ENCODE results near the gene SERINC4.

SERINC4 gene

GRCh38 chr15:43795197-43795596 lies 4.8 kb downstream of the SERINC4 start:
- Histone ChIP-seq H3K9ac (ENCODE audit: insufficient read length, low read depth) (no peak overlapping the region), H3K4me3 (ENCODE audit: insufficient read length, low read depth) (no peak overlapping the region), H3K36me3 (ENCODE audit: insufficient read depth, insufficient read length, low read length) (peaks cover 63% of the 10 kb centered on the region), H3K4me1 (ENCODE audit: insufficient read depth, insufficient read length) (peaks cover 9% of the 10 kb centered on the region), H3K9me3 (ENCODE audit: insufficient read depth, low read length) (no peaks in the 10 kb centered on the region), H3K27me3 (ENCODE audit: insufficient read depth, insufficient read length) (no peaks in the 10 kb centered on the region)
- DNase-seq (ENCODE audit: low read depth, low spot score): no peak
- TF ChIP-seq ZNF274 (IDR thresholded peaks at IDR 0.05; ENCODE audit: low read depth, low read length) (no peak), YY1 (IDR thresholded peaks at IDR 0.05; ENCODE audit: insufficient read depth, insufficient read length) (no peak), SUZ12 (IDR thresholded peaks at IDR 0.05; ENCODE audit: extremely low read depth, insufficient read depth, insufficient read length) (no peak)

DNA sequence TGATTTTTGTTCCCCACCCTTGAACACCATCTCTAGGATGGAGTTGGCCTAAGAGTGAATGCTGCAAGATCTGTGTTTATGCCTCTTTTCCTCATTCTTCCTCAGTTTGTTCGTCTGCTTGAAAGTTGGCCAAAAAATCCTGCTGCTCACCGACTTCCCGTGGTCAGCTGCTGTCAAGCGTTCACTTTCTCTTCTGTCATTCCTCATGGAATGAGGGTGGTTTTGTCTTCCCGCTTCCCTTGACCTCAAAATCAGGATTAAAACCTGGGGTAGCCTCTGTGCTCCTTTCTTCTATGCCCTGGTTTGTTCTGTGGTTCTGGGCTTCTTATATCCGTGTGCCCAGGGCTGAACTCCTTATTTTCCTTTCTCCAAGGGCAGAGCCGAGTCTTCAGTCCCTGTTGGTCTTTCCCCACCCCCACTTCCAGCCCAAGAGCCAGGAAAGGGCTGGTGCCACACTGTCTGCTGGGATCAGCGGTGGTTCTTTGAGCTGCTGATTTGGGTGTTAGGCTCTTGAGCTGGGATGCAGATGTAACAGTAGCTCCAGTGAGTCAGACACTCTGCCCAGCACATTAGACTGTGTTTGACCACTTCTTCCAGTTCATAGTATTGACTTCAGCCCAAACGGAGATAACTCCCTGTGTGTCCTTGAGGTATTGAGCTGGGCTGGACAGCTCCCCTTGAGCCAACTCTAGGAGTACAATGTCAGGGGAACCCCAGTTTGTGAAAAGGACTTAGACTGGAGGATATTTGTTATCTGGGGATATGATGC lies 5.6 kb downstream of the SERINC4 start:
- TF ChIP-seq SUZ12 (IDR thresholded peaks at IDR 0.05; ENCODE audit: extremely low read depth, insufficient read depth, insufficient read length) (no peak), YY1 (IDR thresholded peaks at IDR 0.05; ENCODE audit: insufficient read depth, insufficient read length) (no peak), ZNF274 (IDR thresholded peaks at IDR 0.05; ENCODE audit: low read depth, low read length) (no peak)
- peaks cover 56% of the 10 kb centered on the region for H3K36me3 ChIP-seq (ENCODE audit: insufficient read depth, insufficient read length, low read length)
- no peaks in the 10 kb centered on the region for H3K9me3 ChIP-seq (ENCODE audit: insufficient read depth, low read length)
- no peak overlapping the region for H3K9ac ChIP-seq (ENCODE audit: insufficient read length, low read depth)
- no peak for DNase-seq (ENCODE audit: low read depth, low spot score)
- H3K4me1 ChIP-seq (ENCODE audit: insufficient read depth, insufficient read length): peaks cover 9% of the 10 kb centered on the region
- H3K27me3 ChIP-seq (ENCODE audit: insufficient read depth, insufficient read length): no peaks in the 10 kb centered on the region
- peak overlapping the region; percentile 8 for H3K4me3 ChIP-seq (ENCODE audit: insufficient read length, low read depth)

GRCh38 chr15:43793647-43794046 lies 6.4 kb downstream of the SERINC4 start:
- peak overlapping the region; percentile 92 for H3K4me3 ChIP-seq (ENCODE audit: insufficient read length, low read depth)

DNA sequence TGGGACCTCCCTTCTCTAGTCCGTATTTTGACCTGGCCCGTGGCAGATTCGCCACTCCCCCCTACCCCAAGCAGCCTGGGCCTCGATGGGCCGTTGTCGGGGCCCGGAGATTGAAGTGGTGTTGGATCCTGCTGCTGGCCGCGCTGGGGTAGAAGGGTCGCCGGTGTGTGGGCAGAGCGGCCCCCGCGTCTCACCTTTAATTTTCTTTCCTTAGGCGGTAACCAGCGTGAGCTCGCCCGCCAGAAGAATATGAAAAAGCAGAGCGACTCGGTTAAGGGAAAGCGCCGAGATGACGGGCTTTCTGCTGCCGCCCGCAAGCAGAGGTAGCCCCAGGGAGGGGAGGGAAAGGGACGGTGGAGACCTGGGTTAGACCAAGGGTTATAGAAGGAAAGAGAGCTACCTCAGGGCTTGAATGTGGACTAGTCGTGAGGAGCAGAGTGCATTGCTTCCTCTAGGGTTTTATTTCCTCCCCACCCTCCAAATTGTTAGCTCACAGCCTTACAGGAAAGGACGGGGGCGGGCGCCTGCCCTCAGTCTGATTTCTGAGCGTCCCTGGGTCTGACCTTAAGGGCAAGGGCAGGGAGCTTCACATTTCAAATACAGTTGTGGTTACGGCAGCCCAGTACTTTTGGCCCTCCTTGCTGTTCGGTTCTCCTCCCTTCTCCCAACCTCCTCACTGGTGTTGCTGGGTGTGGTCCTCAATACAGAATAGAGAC lies 7.1 kb downstream of the SERINC4 start:
- Histone ChIP-seq H3K9ac (ENCODE audit: insufficient read length, low read depth) (peak overlapping the region; percentile 97), H3K27me3 (ENCODE audit: insufficient read depth, insufficient read length) (no peaks in the 10 kb centered on the region), H3K4me1 (ENCODE audit: insufficient read depth, insufficient read length) (peaks cover 9% of the 10 kb centered on the region), H3K36me3 (ENCODE audit: insufficient read depth, insufficient read length, low read length) (peaks cover 45% of the 10 kb centered on the region), H3K4me3 (ENCODE audit: insufficient read length, low read depth) (peak overlapping the region; percentile 92), H3K9me3 (ENCODE audit: insufficient read depth, low read length) (no peaks in the 10 kb centered on the region)
- TF ChIP-seq SUZ12 (IDR thresholded peaks at IDR 0.05; ENCODE audit: extremely low read depth, insufficient read depth, insufficient read length): no peak
- TF ChIP-seq ZNF274 (IDR thresholded peaks at IDR 0.05; ENCODE audit: low read depth, low read length): no peak
- TF ChIP-seq YY1 (IDR thresholded peaks at IDR 0.05; ENCODE audit: insufficient read depth, insufficient read length): no peak
- DNase-seq (ENCODE audit: low read depth, low spot score): no peak

More at GRCh38 chr15:43793647-43794046, 6.4 kb downstream of the SERINC4 start:
- no peak for DNase-seq (ENCODE audit: low read depth, low spot score)
- H3K36me3 ChIP-seq (ENCODE audit: insufficient read depth, insufficient read length, low read length): peaks cover 48% of the 10 kb centered on the region
- H3K9ac ChIP-seq (ENCODE audit: insufficient read length, low read depth): peak overlapping the region; percentile 97
- TF ChIP-seq ZNF274 (IDR thresholded peaks at IDR 0.05; ENCODE audit: low read depth, low read length) (no peak), YY1 (IDR thresholded peaks at IDR 0.05; ENCODE audit: insufficient read depth, insufficient read length) (no peak), SUZ12 (IDR thresholded peaks at IDR 0.05; ENCODE audit: extremely low read depth, insufficient read depth, insufficient read length) (no peak)
- H3K27me3 ChIP-seq (ENCODE audit: insufficient read depth, insufficient read length): no peaks in the 10 kb centered on the region
- peaks cover 9% of the 10 kb centered on the region for H3K4me1 ChIP-seq (ENCODE audit: insufficient read depth, insufficient read length)
- no peaks in the 10 kb centered on the region for H3K9me3 ChIP-seq (ENCODE audit: insufficient read depth, low read length)

GRCh38 chr15:43791993-43792760 lies 7.8 kb downstream of the SERINC4 start, which contains the start of gene SERF2:
Gene SERF2 (plus strand): TSS chr15:43792320. CDS start chr15:43792377, 57 bp downstream.
- H3K4me3 ChIP-seq (ENCODE audit: insufficient read length, low read depth): peak within 1 kb of the TSS; percentile 92
- DNase-seq (ENCODE audit: low read depth, low spot score): peak; percentile 97
- no peaks in the 10 kb centered on the region for H3K9me3 ChIP-seq (ENCODE audit: insufficient read depth, low read length)
- TF ChIP-seq ZNF274 (IDR thresholded peaks at IDR 0.05; ENCODE audit: low read depth, low read length): no peak
- no peak for TF ChIP-seq YY1 (IDR thresholded peaks at IDR 0.05; ENCODE audit: insufficient read depth, insufficient read length)
- TF ChIP-seq SUZ12 (IDR thresholded peaks at IDR 0.05; ENCODE audit: extremely low read depth, insufficient read depth, insufficient read length): no peak
- H3K27me3 ChIP-seq (ENCODE audit: insufficient read depth, insufficient read length): no peaks in the 10 kb centered on the region
- peaks cover 44% of the 10 kb centered on the region for H3K36me3 ChIP-seq (ENCODE audit: insufficient read depth, insufficient read length, low read length)
- H3K9ac ChIP-seq (ENCODE audit: insufficient read length, low read depth): peak within 1 kb of the TSS; percentile 97
- peaks cover 9% of the 10 kb centered on the region for H3K4me1 ChIP-seq (ENCODE audit: insufficient read depth, insufficient read length)

DNA sequence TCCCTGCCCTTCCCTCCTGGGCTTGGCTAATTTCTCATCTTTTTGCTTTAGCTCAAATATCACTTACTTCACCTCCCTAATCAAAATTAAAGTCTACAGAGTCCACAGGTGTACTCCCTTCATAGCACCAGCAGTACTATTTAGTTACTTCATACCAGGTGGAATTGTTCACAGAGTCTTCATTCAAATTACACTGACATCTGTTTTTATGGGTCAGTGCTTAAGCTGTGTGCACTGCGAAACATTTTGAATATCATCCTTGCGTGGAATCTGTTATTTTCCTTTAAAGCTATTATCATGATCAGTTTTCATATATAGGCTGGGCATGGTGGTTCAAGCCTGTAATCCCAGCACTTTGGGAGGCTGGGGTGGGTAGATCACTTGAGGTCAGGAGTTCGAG lies 10.6 kb downstream of the SERINC4 start:
- H3K9me3 ChIP-seq (ENCODE audit: insufficient read depth, low read length): no peaks in the 10 kb centered on the region
- peaks cover 4% of the 10 kb centered on the region for H3K4me1 ChIP-seq (ENCODE audit: insufficient read depth, insufficient read length)
- TF ChIP-seq YY1 (IDR thresholded peaks at IDR 0.05; ENCODE audit: insufficient read depth, insufficient read length) (no peak), SUZ12 (IDR thresholded peaks at IDR 0.05; ENCODE audit: extremely low read depth, insufficient read depth, insufficient read length) (no peak), ZNF274 (IDR thresholded peaks at IDR 0.05; ENCODE audit: low read depth, low read length) (no peak)
- H3K9ac ChIP-seq (ENCODE audit: insufficient read length, low read depth): no peak overlapping the region
- H3K27me3 ChIP-seq (ENCODE audit: insufficient read depth, insufficient read length): no peaks in the 10 kb centered on the region
- H3K36me3 ChIP-seq (ENCODE audit: insufficient read depth, insufficient read length, low read length): peaks cover 17% of the 10 kb centered on the region
- DNase-seq (ENCODE audit: low read depth, low spot score): no peak
- no peak overlapping the region for H3K4me3 ChIP-seq (ENCODE audit: insufficient read length, low read depth)
